BLaER1 treated with 17β-estradiol and CSF1 and Interleukin-3, amounts not matched to agents 10 nM and 100 nM (cell line): ENCODE results near the gene ACOT13.
"Not testable (repeated sequence)": the region's sequence is repeated elsewhere in the genome, so short reads cannot be mapped to it uniquely, and the experiment has no call there.

Experiments
- H3K27ac ChIP-seq, 11 experiments: shearing (Covaris generic); formaldehyde crosslinking; 2 replicates each; pipeline ENCODE4 v1.8.1; 2022
- H3K27me3 ChIP-seq, 11 experiments: shearing (Covaris generic); formaldehyde crosslinking; 2 replicates each; pipeline ENCODE4 v1.8.1; 2022
- H3K36me3 ChIP-seq, 11 experiments: shearing (Covaris generic); formaldehyde crosslinking; 2 replicates each; pipeline ENCODE4 v1.8.1; 2022
- H3K4me1 ChIP-seq, 10 experiments: shearing (Covaris generic); formaldehyde crosslinking; 2 replicates each; pipeline ENCODE4 v1.8.1; 2022
- H3K4me2 ChIP-seq, 11 experiments: shearing (Covaris generic); formaldehyde crosslinking; 2 replicates each; pipeline ENCODE4 v1.8.1; 2022
- H3K4me3 ChIP-seq, 10 experiments: shearing (Covaris generic); formaldehyde crosslinking; 2 replicates each; pipeline ENCODE4 v1.8.1; 2022
- H3K9ac ChIP-seq, 11 experiments: shearing (Covaris generic); formaldehyde crosslinking; 2 replicates each; pipeline ENCODE4 v1.8.1; 2022
- H3K9me3 ChIP-seq, 11 experiments: shearing (Covaris generic); formaldehyde crosslinking; replicated peaks in 1 of 11; 2 replicates each; pipeline ENCODE4 v1.8.1; 2022
- H4K20me1 ChIP-seq, 11 experiments: shearing (Covaris generic); formaldehyde crosslinking; 2 replicates each; pipeline ENCODE4 v1.8.1; 2022
- Cebpa-rat ChIP-seq, 11 experiments: shearing (Covaris generic); IDR thresholded peaks; 2 replicates each; pipeline ENCODE4 v1.8.1; 2022

ACOT13 gene

GRCh38 chr6:24721461-24722215, 54.8 kb downstream of the ACOT13 start:
- H3K36me3 ChIP-seq, result peaks cover 15 to 25% (median 23%) of the 10 kb centered on the region in 11 experiments; a peak in 20 of 22 replicates
- H3K4me2 ChIP-seq, result peak overlapping the region; percentile 54 to 79 (median 73)
- peaks cover 16 to 31% (median 29%) of the 10 kb centered on the region in 10 experiments for H3K4me1 ChIP-seq
- peaks cover 0 to 4% (median 0%) of the 10 kb centered on the region in 11 experiments; a peak in 2 of 22 replicates for H3K9me3 ChIP-seq
- no peak for TF ChIP-seq Cebpa-rat (IDR thresholded peaks at IDR 0.05)
- no peaks in the 10 kb centered on the region for H3K27me3 ChIP-seq
- H3K27ac ChIP-seq, result peak overlapping the region; percentile 96 to 100 (median 99)
- H3K4me3 ChIP-seq, result peak overlapping the region; percentile 50 to 74 (median 60)
- peaks cover 25 to 31% (median 28%) of the 10 kb centered on the region in 11 experiments for H4K20me1 ChIP-seq
- peak overlapping the region; percentile 96 to 100 (median 99) for H3K9ac ChIP-seq

- Histone ChIP-seq H3K4me1 (peaks cover 5 to 29% (median 13%) of the 10 kb centered on the region in 10 experiments), H3K27ac (no peak overlapping the region), H3K4me3 (no peak overlapping the region), H3K9ac (no peak overlapping the region), H4K20me1 (peaks cover 9 to 15% (median 12%) of the 10 kb centered on the region in 11 experiments), H3K9me3 (peaks cover 0 to 4% (median 0%) of the 10 kb centered on the region in 11 experiments; a peak in 2 of 22 replicates), H3K36me3 (peaks cover 3 to 9% (median 8%) of the 10 kb centered on the region in 11 experiments; a peak in 16 of 22 replicates), H3K4me2 (no peak overlapping the region), H3K27me3 (no peaks in the 10 kb centered on the region)
- TF ChIP-seq Cebpa-rat (IDR thresholded peaks at IDR 0.05), result no peak
Measured at GRCh38 chr6:24723270-24723669, 56.4 kb downstream of the ACOT13 start.

DNA sequence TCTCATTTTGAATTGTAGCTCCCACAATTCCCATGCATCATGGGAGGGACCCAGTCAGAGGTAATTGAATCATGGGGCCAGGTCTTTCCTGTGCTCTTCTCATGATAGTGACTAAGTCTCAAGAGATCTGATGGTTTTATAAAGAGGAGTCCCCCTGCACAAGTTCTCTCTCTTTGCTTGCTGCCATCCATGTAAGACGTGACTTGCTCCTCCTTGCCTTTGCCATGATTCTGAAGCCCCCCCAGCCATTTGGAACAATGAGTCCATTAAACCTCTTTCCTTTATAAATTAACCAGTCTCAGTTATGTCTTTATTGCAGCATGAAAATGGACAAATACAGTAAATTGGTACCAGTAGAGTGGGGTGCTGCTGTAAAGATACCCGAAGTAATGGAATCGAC, 63.8 kb downstream of the ACOT13 start:
- not testable (repeated sequence) for H3K4me3 ChIP-seq, H3K4me2 ChIP-seq, H3K36me3 ChIP-seq, H3K27ac ChIP-seq, H3K27me3 ChIP-seq, H4K20me1 ChIP-seq, H3K9ac ChIP-seq
- peaks cover 32 to 46% (median 39%) of the 10 kb centered on the region in 11 experiments for H3K9me3 ChIP-seq
- peaks cover 0 to 30% (median 0%) of the 10 kb centered on the region in 10 experiments; a peak in 6 of 20 replicates for H3K4me1 ChIP-seq

GRCh38 chr6:24731456-24732134, 64.7 kb downstream of the ACOT13 start:
- Histone ChIP-seq H3K4me1 (peaks cover 0 to 26% (median 0%) of the 10 kb centered on the region in 10 experiments; a peak in 6 of 20 replicates), H3K4me3 (peak overlapping the region in 2 of 10 experiments; percentile 20 to 29; a peak in 3 of 20 replicates)
- not testable (repeated sequence) for H3K27me3 ChIP-seq

DNA sequence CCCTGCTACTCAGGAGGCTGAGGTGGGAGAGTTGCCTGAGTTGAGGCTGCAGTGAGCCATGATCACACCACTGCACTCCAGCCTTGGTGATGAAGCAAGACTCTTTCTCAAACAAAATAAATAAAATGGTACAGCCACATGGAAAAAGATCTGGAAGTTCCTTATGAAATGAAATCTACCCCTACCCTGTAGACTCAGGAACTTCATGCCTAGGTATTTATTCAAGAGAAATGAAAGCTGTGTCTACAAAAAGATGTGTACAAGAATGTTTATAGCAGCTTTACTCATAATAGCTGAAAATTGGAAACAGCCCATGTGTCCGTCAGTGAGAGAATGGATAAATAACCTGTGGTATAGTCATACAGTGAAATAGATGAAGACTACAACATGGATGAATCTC, 67.3 kb downstream of the ACOT13 start:
- peaks cover 32 to 42% (median 38%) of the 10 kb centered on the region in 11 experiments for H3K9me3 ChIP-seq
- H3K27me3 ChIP-seq, result no peaks in the 10 kb centered on the region
- no peak overlapping the region for H3K27ac ChIP-seq
- H3K36me3 ChIP-seq, result peaks cover 0 to 9% (median 6%) of the 10 kb centered on the region in 11 experiments; a peak in 5 of 22 replicates
- H3K4me3 ChIP-seq, result no peak overlapping the region
- peaks cover 0 to 19% (median 0%) of the 10 kb centered on the region in 10 experiments; a peak in 6 of 20 replicates for H3K4me1 ChIP-seq
- TF ChIP-seq Cebpa-rat (IDR thresholded peaks at IDR 0.05), result no peak
- H4K20me1 ChIP-seq, result no peaks in the 10 kb centered on the region
- H3K4me2 ChIP-seq, result no peak overlapping the region
- H3K9ac ChIP-seq, result no peak overlapping the region

More at GRCh38 chr6:24731456-24732134, 64.7 kb downstream of the ACOT13 start:
- H3K36me3 ChIP-seq, H3K9ac ChIP-seq, H3K4me2 ChIP-seq, H4K20me1 ChIP-seq, H3K27ac ChIP-seq: not testable (repeated sequence)
- H3K9me3 ChIP-seq, result peaks cover 32 to 46% (median 39%) of the 10 kb centered on the region in 11 experiments

GRCh38 chr6:24734710-24735109, 67.8 kb downstream of the ACOT13 start:
- H3K36me3 ChIP-seq, H3K27me3 ChIP-seq, H3K4me2 ChIP-seq, H3K27ac ChIP-seq, H4K20me1 ChIP-seq, H3K9ac ChIP-seq, H3K4me3 ChIP-seq: not testable (repeated sequence)
- Histone ChIP-seq H3K9me3 (peaks cover 32 to 39% (median 36%) of the 10 kb centered on the region in 11 experiments), H3K4me1 (peaks cover 0 to 17% (median 0%) of the 10 kb centered on the region in 10 experiments; a peak in 6 of 20 replicates)

DNA sequence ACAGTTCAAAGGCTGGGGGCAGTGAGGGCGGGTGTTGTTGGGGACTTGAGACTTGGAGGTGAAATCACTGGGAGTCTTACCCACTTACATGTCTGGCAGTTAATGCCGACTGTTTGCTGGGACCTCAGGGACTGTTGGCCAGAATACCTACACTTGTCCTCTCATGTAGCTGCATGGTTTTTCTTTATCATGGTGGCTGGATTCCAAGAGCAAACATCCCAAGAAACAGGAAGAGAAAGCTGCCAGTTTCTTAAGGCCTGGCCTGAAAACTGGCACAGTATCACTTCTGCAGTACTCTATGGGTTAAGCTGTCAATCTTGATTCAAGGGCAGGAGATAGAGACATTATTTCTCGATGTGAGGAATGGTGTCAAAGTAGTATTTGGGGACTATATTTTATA, 71.9 kb downstream of the ACOT13 start:
- no peak for TF ChIP-seq Cebpa-rat (IDR thresholded peaks at IDR 0.05)
- 0 out of 22 replicates have a peak overlapping the region, but pooled peaks of 1 of the 11 experiments have one; percentile 13 for H3K27ac ChIP-seq
- H3K4me3 ChIP-seq, result no peak overlapping the region
- H4K20me1 ChIP-seq, result no peaks in the 10 kb centered on the region
- H3K9me3 ChIP-seq, result peaks cover 0 to 3% (median 0%) of the 10 kb centered on the region in 11 experiments; a peak in 2 of 22 replicates
- H3K36me3 ChIP-seq, result no peaks in the 10 kb centered on the region
- H3K4me1 ChIP-seq, result peaks cover 0 to 44% (median 10%) of the 10 kb centered on the region in 10 experiments; a peak in 10 of 20 replicates
- H3K9ac ChIP-seq, result no peak overlapping the region
- peak overlapping the region in 3 of 11 experiments; percentile 29 to 73 (median 47); a peak in 5 of 22 replicates for H3K4me2 ChIP-seq
- H3K27me3 ChIP-seq, result no peaks in the 10 kb centered on the region

DNA sequence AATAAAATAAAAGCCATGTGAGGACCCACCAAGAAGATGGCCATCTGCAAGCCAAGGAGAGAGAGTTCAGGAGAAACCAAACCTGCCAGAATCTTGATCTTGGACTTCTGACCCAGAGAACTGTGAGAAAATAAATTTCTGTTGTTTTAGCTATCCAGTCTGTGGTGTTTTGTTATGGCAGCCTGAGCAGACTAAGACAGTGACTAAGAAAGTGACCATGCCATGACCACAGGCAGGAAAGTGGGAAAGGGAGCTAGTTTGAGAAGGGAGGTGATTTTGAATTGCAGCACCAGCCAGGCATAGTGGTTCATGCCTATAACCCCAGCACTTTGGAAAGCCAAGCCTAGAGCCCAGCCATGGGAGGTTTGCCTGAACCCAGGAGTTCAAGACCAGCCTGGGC, 74.0 kb downstream of the ACOT13 start:
- Histone ChIP-seq H3K4me2 (peak overlapping the region in 2 of 11 experiments; percentile 82 to 88; a peak in 2 of 22 replicates), H3K36me3 (no peaks in the 10 kb centered on the region), H3K9me3 (peaks cover 0 to 4% (median 0%) of the 10 kb centered on the region in 11 experiments; a peak in 1 of 22 replicates), H3K27ac (no peak overlapping the region), H4K20me1 (no peaks in the 10 kb centered on the region), H3K27me3 (no peaks in the 10 kb centered on the region), H3K9ac (no peak overlapping the region), H3K4me3 (no peak overlapping the region), H3K4me1 (peaks cover 0 to 65% (median 16%) of the 10 kb centered on the region in 10 experiments; a peak in 10 of 20 replicates)
- TF ChIP-seq Cebpa-rat (IDR thresholded peaks at IDR 0.05), result no peak
